ENCODE data around the gene CRAT. TPM values are rescaled to one million over a fixed set of nuclear protein-coding genes. Genes with fewer than 3 reads are reported as not detected.

CRAT gene
- total RNA-seq, 1 experiment from 2014 or later, result 10.1 TPM

- intact Hi-C loops (cut with micrococcal nuclease; ENCODE audit: unreplicated experiment), result loop anchor here (10.0 kb wide), 1 partner anchor 189 kb away; no protein-coding TSS in a partner anchor
- BruUV-seq (replicated peaks), result no TSS peak
Observed at GRCh38 chr9:129145841-129146292, 35.3 kb upstream of the CRAT start.

GRCh38 chr9:129145316-129145715 lies 34.7 kb upstream of the CRAT start:
- H3K36me3 ChIP-seq (ENCODE audit: insufficient read depth, low read length, poor library complexity, severe bottlenecking), result peaks cover 21% of the 10 kb centered on the region

More at GRCh38 chr9:129145841-129146292, 35.3 kb upstream of the CRAT start:
- Histone ChIP-seq H3K36me3 (ENCODE audit: insufficient read depth, low read length, poor library complexity, severe bottlenecking) (peaks cover 21% of the 10 kb centered on the region), H3K27ac (ENCODE audit: low read depth, low read length, poor library complexity, severe bottlenecking) (peak overlapping the region; percentile 63), H3K27me3 (replicated peaks; ENCODE audit: insufficient read depth, low read depth, low read length, poor library complexity) (no peaks in the 10 kb centered on the region), H3K9me3 (ENCODE audit: low read depth, low read length, poor library complexity, severe bottlenecking) (no peaks in the 10 kb centered on the region), H3K4me3 (ENCODE audit: low read depth, low read length, poor library complexity, severe bottlenecking) (no peak overlapping the region), H3K4me1 (ENCODE audit: insufficient read depth, low read length, poor library complexity, severe bottlenecking) (peaks cover 29% of the 10 kb centered on the region)
- TF ChIP-seq EZH2 (IDR thresholded peaks at IDR 0.05; ENCODE audit: borderline replicate concordance, low read depth, low read length, poor library complexity, severe bottlenecking), result no peak
- TF ChIP-seq CTCF (conservative IDR thresholded peaks at IDR 0.05; ENCODE audit: low read depth, low read length), result no peak
- ChIA-PET CTCF (interaction anchor here (0.5 kb wide), 1 partner anchor 28 kb away, joined by 3 read pairs; no protein-coding TSS in a partner anchor), POLR2A (ENCODE audit: low non-redundant PET) (interaction anchor here (0.7 kb wide), 1 partner anchor 1468 kb away, joined by 5 read pairs; no protein-coding TSS in a partner anchor)
- no peak for DNase-seq (ENCODE audit: low spot score)

More at GRCh38 chr9:129145316-129145715, 34.7 kb upstream of the CRAT start:
- Histone ChIP-seq H3K27me3 (replicated peaks; ENCODE audit: insufficient read depth, low read depth, low read length, poor library complexity) (no peaks in the 10 kb centered on the region), H3K9me3 (ENCODE audit: low read depth, low read length, poor library complexity, severe bottlenecking) (no peaks in the 10 kb centered on the region), H3K4me3 (ENCODE audit: low read depth, low read length, poor library complexity, severe bottlenecking) (no peak overlapping the region), H3K27ac (ENCODE audit: low read depth, low read length, poor library complexity, severe bottlenecking) (peak overlapping the region; percentile 53), H3K4me1 (ENCODE audit: insufficient read depth, low read length, poor library complexity, severe bottlenecking) (peaks cover 34% of the 10 kb centered on the region)
- DNase-seq (ENCODE audit: low spot score), result no peak
- intact Hi-C loops (cut with micrococcal nuclease; ENCODE audit: unreplicated experiment), result loop anchor here (10.0 kb wide), 1 partner anchor 189 kb away; no protein-coding TSS in a partner anchor
- CTCF ChIA-PET, result interaction anchor here (0.8 kb wide), 1 partner anchor 29 kb away, joined by 3 read pairs; no protein-coding TSS in a partner anchor
- POLR2A ChIA-PET (ENCODE audit: low non-redundant PET), result interaction anchor here (0.7 kb wide), 3 partner anchors 90 to 1467 kb away, joined by 5 to 8 read pairs (median 6); no protein-coding TSS in a partner anchor
- no TSS peak for BruUV-seq (replicated peaks)
- TF ChIP-seq EZH2 (IDR thresholded peaks at IDR 0.05; ENCODE audit: borderline replicate concordance, low read depth, low read length, poor library complexity, severe bottlenecking) (no peak), CTCF (conservative IDR thresholded peaks at IDR 0.05; ENCODE audit: low read depth, low read length) (no peak)

Measured in A673 (cell line).